ENCODE results near the gene KHDC3L.

- TF ChIP-seq, protein P1, sequence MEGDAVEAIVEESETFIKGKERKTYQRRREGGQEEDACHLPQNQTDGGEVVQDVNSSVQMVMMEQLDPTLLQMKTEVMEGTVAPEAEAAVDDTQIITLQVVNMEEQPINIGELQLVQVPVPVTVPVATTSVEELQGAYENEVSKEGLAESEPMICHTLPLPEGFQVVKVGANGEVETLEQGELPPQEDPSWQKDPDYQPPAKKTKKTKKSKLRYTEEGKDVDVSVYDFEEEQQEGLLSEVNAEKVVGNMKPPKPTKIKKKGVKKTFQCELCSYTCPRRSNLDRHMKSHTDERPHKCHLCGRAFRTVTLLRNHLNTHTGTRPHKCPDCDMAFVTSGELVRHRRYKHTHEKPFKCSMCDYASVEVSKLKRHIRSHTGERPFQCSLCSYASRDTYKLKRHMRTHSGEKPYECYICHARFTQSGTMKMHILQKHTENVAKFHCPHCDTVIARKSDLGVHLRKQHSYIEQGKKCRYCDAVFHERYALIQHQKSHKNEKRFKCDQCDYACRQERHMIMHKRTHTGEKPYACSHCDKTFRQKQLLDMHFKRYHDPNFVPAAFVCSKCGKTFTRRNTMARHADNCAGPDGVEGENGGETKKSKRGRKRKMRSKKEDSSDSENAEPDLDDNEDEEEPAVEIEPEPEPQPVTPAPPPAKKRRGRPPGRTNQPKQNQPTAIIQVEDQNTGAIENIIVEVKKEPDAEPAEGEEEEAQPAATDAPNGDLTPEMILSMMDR (conservative IDR thresholded peaks at IDR 0.05; ENCODE audit: low read length) = no peak
- TF ChIP-seq EZH2phosphoT487 (IDR thresholded peaks at IDR 0.05; ENCODE audit: borderline replicate concordance, low read depth, low read length) = no peak
Measured at GRCh38 chr6:73409395-73409794, 46.9 kb downstream of the KHDC3L start.
